ENCODE results near the gene BST1. TPM values are rescaled to one million over a fixed set of nuclear protein-coding genes. Genes with fewer than 3 reads are reported as not detected.

Gene BST1
- total RNA-seq, 1 experiment from 2014 or later = not detected

DNA sequence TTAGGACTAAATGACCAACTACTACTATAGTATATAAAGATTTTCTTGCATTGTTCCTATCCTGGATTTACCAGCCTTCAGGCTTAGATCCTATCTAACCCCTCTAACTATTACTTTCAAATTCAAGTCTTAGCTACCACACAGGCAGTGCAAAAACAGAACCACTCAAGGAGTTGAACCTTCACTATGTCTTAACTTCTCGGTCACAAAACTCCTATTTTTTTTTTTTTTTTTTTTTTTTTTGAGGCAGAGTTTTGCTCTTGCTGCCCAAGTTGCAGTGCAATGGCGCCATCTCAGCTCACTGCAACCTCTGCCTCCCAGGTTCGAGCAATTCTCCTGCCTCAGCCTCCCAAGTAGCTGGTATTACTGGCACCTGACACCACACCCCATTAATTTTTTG, 27.5 kb upstream of the BST1 start:
- H3K27ac Mint-ChIP-seq = no peak overlapping the region
- H3K36me3 Mint-ChIP-seq (ENCODE audit: insufficient read depth in 1 of 3, low read depth in 3 of 3) = peaks cover 5 to 16% (median 10%) of the 10 kb centered on the region in 3 experiments
- Histone ChIP-seq H3K79me2 (ENCODE audit: insufficient read depth, low read length) (peaks cover 16% of the 10 kb centered on the region), H3K14ac (ENCODE audit: insufficient read depth, low read length) (no peak overlapping the region), H2BK12ac (ENCODE audit: insufficient read length, low read depth, low read length) (no peak overlapping the region), H4K5ac (ENCODE audit: insufficient read length, low read depth, low read length) (no peak overlapping the region), H4K8ac (replicated peaks; ENCODE audit: insufficient read length, low read depth, low read length) (no peak overlapping the region), H3K27me3 (ENCODE audit: insufficient read depth, low read length) (no peaks in the 10 kb centered on the region), H2BK20ac (ENCODE audit: low read depth, low read length, poor library complexity, severe bottlenecking) (no peak overlapping the region), H2BK5ac (ENCODE audit: insufficient read length, low read length) (no peak overlapping the region), H3K9me3 (ENCODE audit: control insufficient read depth, low read depth, low read length) (no peaks in the 10 kb centered on the region), H2AK5ac (ENCODE audit: insufficient read length, low read length) (no peak overlapping the region), H3K79me1 (ENCODE audit: insufficient read depth, low read depth, low read length, poor library complexity, severe bottlenecking) (peaks cover 5% of the 10 kb centered on the region), H3K23ac (ENCODE audit: insufficient read length, low read depth, low read length) (no peak overlapping the region), H4K20me1 (ENCODE audit: control insufficient read depth, insufficient read depth, insufficient read length) (no peaks in the 10 kb centered on the region), H3K4ac (ENCODE audit: low read depth, low read length) (no peak overlapping the region), H3K56ac (ENCODE audit: insufficient read length, low read depth, low read length) (no peak overlapping the region), H3K4me2 (ENCODE audit: insufficient read depth, insufficient read length, low read length) (no peak overlapping the region), H3K23me2 (ENCODE audit: insufficient read length, low read depth, low read length, poor library complexity, severe bottlenecking) (no peaks in the 10 kb centered on the region), H2BK15ac (ENCODE audit: low read depth, low read length) (no peak overlapping the region), H3K27ac (ENCODE audit: insufficient read length, low read depth, low read length) (no peak overlapping the region), H3K4me1 (ENCODE audit: insufficient read depth, low read length) (peaks cover 7% of the 10 kb centered on the region; the same call in 1 of the 2 replicates), H2AFZ (ENCODE audit: low read length) (no peak overlapping the region), H3T11ph (ENCODE audit: low read length) (no peak overlapping the region), H4K91ac (ENCODE audit: insufficient read length, low read depth, low read length) (no peak overlapping the region), H3K18ac (ENCODE audit: insufficient read length, low read depth, low read length) (no peak overlapping the region), H2BK120ac (ENCODE audit: low read depth, low read length, poor library complexity, severe bottlenecking) (no peak overlapping the region), H3K9ac (ENCODE audit: extremely low read depth, insufficient read length, low read length) (no peak overlapping the region)
- DNase-seq = no peak
- H3K4me1 Mint-ChIP-seq = peaks cover 22 to 24% of the 10 kb centered on the region in 2 experiments
- no peaks in the 10 kb centered on the region for H3K9me3 Mint-ChIP-seq
- no peak; the same call in 2 of the 3 replicates for TF ChIP-seq CTCF (conservative IDR thresholded peaks at IDR 0.05)
- no peaks in the 10 kb centered on the region for H3K27me3 Mint-ChIP-seq (ENCODE audit: low read depth)
- WGBS (ENCODE audit: extremely low coverage, insufficient read length, low lambda C conversion rate) = no CpG with 5 or more reads among the region's 3 CpGs
- H3K4me3 Mint-ChIP-seq = no peak overlapping the region
